Fibroblast of villous mesenchyme (primary cell): ENCODE measurements around the gene NXPE2. TPM values are rescaled to one million over a fixed set of nuclear protein-coding genes. Genes with fewer than 3 reads are reported as not detected.
"Not testable (repeated sequence)": the region's sequence is repeated elsewhere in the genome, so short reads cannot be mapped to it uniquely, and the experiment has no call there.

Experiments used
- DNase-seq: peaks from one replicate; pipeline ENCODE4 v3.0.0-alpha.2; 2010; ENCODE audit warnings: low read depth
- H3K4me3 ChIP-seq: 2 replicates; pipeline ENCODE4 v1.5.1; 2011; ENCODE audit warnings: low read depth, mild to moderate bottlenecking, low read length
- CTCF ChIP-seq: IDR thresholded peaks from 2 replicates; pipeline ENCODE4 v1.5.1; 2012; ENCODE audit warnings: low read depth, mild to moderate bottlenecking, low read length; ENCODE audit not compliant: insufficient read depth
- total RNA-seq: library from RNA; depleted of rRNA; stranded (reverse); fragments of >200 nt; gene quantifications from 2 replicates; pipeline ENCODE4 v1.2.3, GENCODE V29; 2012

Gene NXPE2
- total RNA-seq = not detected in 2 replicates

- no peak for TF ChIP-seq CTCF
- H3K4me3 ChIP-seq = no peak within 1 kb of the TSS
- DNase-seq = peak; percentile 79
Observed at GRCh38 chr11:114678125-114679036, at the start of gene NXPE2. TSS of gene NXPE2 (plus strand) at chr11:114678527. CDS start at chr11:114678576, 49 bp downstream.

- H3K4me3 ChIP-seq, DNase-seq: not testable (repeated sequence)
Observed at GRCh38 chr11:114631445-114631965, 46.8 kb upstream of the NXPE2 start.

GRCh38 chr11:114639440-114639839 lies 38.9 kb upstream of the NXPE2 start:
- DNase-seq, H3K4me3 ChIP-seq: not testable (repeated sequence)

GRCh38 chr11:114650661-114651060 lies 27.7 kb upstream of the NXPE2 start:
- no peak for TF ChIP-seq CTCF
- no peak for DNase-seq
- H3K4me3 ChIP-seq = no peak overlapping the region

- DNase-seq = no peak
- no peak for TF ChIP-seq CTCF
- no peak overlapping the region for H3K4me3 ChIP-seq
Observed at GRCh38 chr11:114651145-114651718, 27.1 kb upstream of the NXPE2 start.

- H3K4me3 ChIP-seq = no peak overlapping the region
- no peak for TF ChIP-seq CTCF
- no peak for DNase-seq
Observed at GRCh38 chr11:114653148-114653547, 25.2 kb upstream of the NXPE2 start.

GRCh38 chr11:114664641-114665040 lies 13.7 kb upstream of the NXPE2 start:
- TF ChIP-seq CTCF = no peak
- DNase-seq = no peak
- no peak overlapping the region for H3K4me3 ChIP-seq
